DND-41 (cell line): ENCODE results near the gene OST4.

Experiments
- ATAC-seq: fragments of 200-7000 bp; cut with Tn5 transposase; 3 replicates; pipeline ENCODE4 v1.9.1; 2021; ENCODE audit warnings: low read depth; ENCODE audit not compliant: insufficient read depth
- DNase-seq: peaks from one replicate; pipeline ENCODE4 v3.0.0-alpha.2; 2020
- H2AFZ ChIP-seq: 2 replicates; pipeline ENCODE4 v1.6.0; 2012; ENCODE audit warnings: low read depth, low read length
- H3K27ac ChIP-seq: 2 replicates; pipeline ENCODE4 v1.5.1; 2012; ENCODE audit warnings: low read length, inconsistent platforms
- H3K27me3 ChIP-seq: fragments of 200-600 bp; sonication (generic); 2 replicates; pipeline ENCODE4 v1.6.0; 2012; ENCODE audit warnings: low read length, mild to moderate bottlenecking, inconsistent platforms; ENCODE audit not compliant: insufficient read depth, poor library complexity
- H3K36me3 ChIP-seq: 2 replicates; pipeline ENCODE4 v1.5.1; 2012; ENCODE audit warnings: low read length, inconsistent platforms; ENCODE audit not compliant: insufficient read depth
- H3K4me1 ChIP-seq: 2 replicates; pipeline ENCODE4 v1.5.1; 2012; ENCODE audit warnings: mild to moderate bottlenecking, low read length; ENCODE audit not compliant: insufficient read depth
- H3K4me2 ChIP-seq: 2 replicates; pipeline ENCODE4 v1.6.0; 2012; ENCODE audit warnings: mild to moderate bottlenecking, moderate library complexity, low read length, inconsistent platforms; ENCODE audit not compliant: insufficient read depth
- H3K4me3 ChIP-seq, 2 experiments: fragments of 200-600 bp in 1 of 2; shearing (Covaris generic) in 1 of 2; 2 replicates each; pipeline ENCODE4 v1.5.1; 2012 to 2016; ENCODE audit warnings: inconsistent platforms in 2 of 2, low read length in 2 of 2, mild to moderate bottlenecking in 2 of 2, low read depth in 1 of 2, moderate library complexity in 1 of 2
- H3K79me2 ChIP-seq: 2 replicates; pipeline ENCODE4 v1.6.0; 2012; ENCODE audit warnings: low read length, inconsistent platforms; ENCODE audit not compliant: insufficient read depth
- H3K9ac ChIP-seq: 2 replicates; pipeline ENCODE4 v1.6.0; 2012; ENCODE audit warnings: low read depth, mild to moderate bottlenecking, inconsistent platforms, low read length, moderate library complexity
- H3K9me3 ChIP-seq: 2 replicates; pipeline ENCODE4 v1.5.1; 2012; ENCODE audit warnings: low read length, moderate library complexity, mild to moderate bottlenecking, inconsistent platforms; ENCODE audit not compliant: insufficient read depth, severe bottlenecking
- H4K20me1 ChIP-seq: 2 replicates; pipeline ENCODE4 v1.6.0; 2012; ENCODE audit warnings: low read length; ENCODE audit not compliant: insufficient read depth
- EZH2 ChIP-seq: IDR thresholded peaks from 3 replicates; pipeline ENCODE4 v1.6.1; 2012; ENCODE audit warnings: borderline replicate concordance, low read depth, mild to moderate bottlenecking, moderate library complexity, low read length, inconsistent platforms; ENCODE audit not compliant: severe bottlenecking
- TF ChIP-seq, protein P1 (sequence below): IDR thresholded peaks from 2 replicates; pipeline ENCODE4 v1.5.1; 2012; ENCODE audit warnings: borderline replicate concordance, low read length, moderate library complexity, mild to moderate bottlenecking; ENCODE audit not compliant: poor library complexity, severe bottlenecking; ENCODE audit errors: extremely low read depth

OST4 gene

DNA sequence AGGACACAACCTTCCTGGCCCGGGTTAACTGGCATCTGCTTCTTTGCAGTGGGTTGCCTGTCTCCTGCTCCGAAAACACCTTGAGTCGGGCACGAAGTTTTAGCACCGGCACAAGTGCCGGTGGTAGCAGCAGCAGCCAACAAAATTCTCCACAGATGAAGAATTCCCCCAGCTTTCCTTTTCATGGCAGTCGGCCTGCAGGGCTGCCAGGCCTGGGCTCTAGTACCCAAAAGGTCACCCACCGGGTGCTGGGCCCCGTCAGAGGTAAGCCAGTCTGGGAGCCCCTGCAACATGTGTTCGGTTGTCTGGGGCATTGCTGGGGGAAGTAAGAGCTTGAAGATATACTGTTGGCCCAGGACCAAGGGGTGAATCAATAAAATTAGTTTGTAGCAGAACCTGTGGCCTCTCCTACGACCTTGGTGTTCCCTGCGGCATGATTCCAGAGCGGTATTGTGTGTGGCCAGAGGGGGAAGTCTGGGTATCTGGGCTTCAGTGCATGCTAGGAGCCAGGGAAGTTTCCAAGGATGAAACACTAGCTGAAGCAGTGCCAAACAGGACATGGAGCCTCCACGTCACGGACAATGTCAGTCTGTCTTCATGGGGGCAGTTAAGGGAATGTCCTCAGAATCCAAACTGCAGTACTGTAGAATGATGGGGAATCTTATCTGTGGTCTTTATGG lies 12.2 kb downstream of the OST4 start:
- Histone ChIP-seq H4K20me1 (0 out of 2 replicates have a peak, but pooled peaks cover 3% of the 10 kb centered on the region), H3K27me3 (no peaks in the 10 kb centered on the region), H3K4me1 (no peaks in the 10 kb centered on the region), H3K9me3 (no peaks in the 10 kb centered on the region), H3K36me3 (peaks cover 66% of the 10 kb centered on the region), H3K79me2 (no peaks in the 10 kb centered on the region), H3K4me2 (no peak overlapping the region), H3K9ac (no peak overlapping the region), H3K27ac (no peak overlapping the region), H3K4me3 (no peak overlapping the region), H2AFZ (no peak overlapping the region)
- ATAC-seq: no peak
- TF ChIP-seq EZH2: no peak
- TF ChIP-seq, protein P1, sequence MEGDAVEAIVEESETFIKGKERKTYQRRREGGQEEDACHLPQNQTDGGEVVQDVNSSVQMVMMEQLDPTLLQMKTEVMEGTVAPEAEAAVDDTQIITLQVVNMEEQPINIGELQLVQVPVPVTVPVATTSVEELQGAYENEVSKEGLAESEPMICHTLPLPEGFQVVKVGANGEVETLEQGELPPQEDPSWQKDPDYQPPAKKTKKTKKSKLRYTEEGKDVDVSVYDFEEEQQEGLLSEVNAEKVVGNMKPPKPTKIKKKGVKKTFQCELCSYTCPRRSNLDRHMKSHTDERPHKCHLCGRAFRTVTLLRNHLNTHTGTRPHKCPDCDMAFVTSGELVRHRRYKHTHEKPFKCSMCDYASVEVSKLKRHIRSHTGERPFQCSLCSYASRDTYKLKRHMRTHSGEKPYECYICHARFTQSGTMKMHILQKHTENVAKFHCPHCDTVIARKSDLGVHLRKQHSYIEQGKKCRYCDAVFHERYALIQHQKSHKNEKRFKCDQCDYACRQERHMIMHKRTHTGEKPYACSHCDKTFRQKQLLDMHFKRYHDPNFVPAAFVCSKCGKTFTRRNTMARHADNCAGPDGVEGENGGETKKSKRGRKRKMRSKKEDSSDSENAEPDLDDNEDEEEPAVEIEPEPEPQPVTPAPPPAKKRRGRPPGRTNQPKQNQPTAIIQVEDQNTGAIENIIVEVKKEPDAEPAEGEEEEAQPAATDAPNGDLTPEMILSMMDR: no peak
- no peak for DNase-seq

DNA sequence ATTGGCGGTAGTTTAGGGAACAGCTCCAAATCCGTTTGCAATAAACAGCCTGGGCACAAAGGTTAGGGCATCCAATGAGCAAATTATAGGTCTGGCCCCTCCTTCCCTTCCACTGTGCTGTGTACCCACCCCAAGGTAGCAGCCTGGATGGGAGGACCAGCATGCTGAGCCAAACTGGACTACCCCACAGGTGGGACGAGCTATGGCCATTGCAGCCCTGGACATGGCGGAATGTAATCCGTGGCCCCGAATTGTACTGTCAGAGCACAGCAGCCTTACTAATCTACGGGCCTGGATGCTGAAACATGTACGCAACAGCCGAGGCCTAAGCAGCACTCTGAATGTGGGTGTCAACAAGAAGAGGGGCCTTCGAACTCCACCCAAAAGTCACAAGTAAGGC lies 13.2 kb downstream of the OST4 start:
- TF ChIP-seq EZH2: no peak
- TF ChIP-seq, protein P1: no peak
- Histone ChIP-seq H3K36me3 (peaks cover 77% of the 10 kb centered on the region), H3K9ac (no peak overlapping the region), H3K4me1 (peaks cover under 1% of the 10 kb centered on the region; the same call in 1 of the 2 replicates), H2AFZ (no peak overlapping the region), H3K27me3 (no peaks in the 10 kb centered on the region), H4K20me1 (0 out of 2 replicates have a peak, but pooled peaks cover 3% of the 10 kb centered on the region), H3K79me2 (no peaks in the 10 kb centered on the region), H3K4me3 (no peak overlapping the region), H3K4me2 (no peak overlapping the region), H3K27ac (no peak overlapping the region), H3K9me3 (no peaks in the 10 kb centered on the region)
- ATAC-seq: no peak
- no peak for DNase-seq

DNA sequence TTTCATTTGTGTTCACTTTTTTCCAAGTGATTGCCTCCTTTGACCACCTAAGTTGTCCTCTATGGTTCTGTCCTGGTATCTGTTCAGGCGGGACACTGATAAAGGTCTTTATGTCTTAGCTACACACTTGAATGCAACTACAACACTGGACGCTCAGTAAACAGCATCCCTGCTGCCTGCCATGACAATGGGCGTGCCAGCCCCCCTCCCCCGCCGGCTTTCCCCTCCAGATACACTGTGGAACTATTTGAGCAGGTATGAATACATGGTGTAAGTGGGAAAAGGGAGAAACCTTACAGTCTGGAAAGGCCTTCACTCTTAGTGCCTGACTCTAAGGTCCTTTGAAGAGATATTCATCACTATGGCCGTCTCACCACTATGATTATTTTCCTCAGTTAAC lies 14.3 kb downstream of the OST4 start:
- Histone ChIP-seq H3K4me3 (no peak overlapping the region), H3K4me1 (peaks cover 11% of the 10 kb centered on the region), H3K4me2 (no peak overlapping the region), H3K9ac (no peak overlapping the region), H3K9me3 (no peaks in the 10 kb centered on the region), H3K36me3 (peaks cover 78% of the 10 kb centered on the region), H2AFZ (no peak overlapping the region), H3K79me2 (peaks cover 8% of the 10 kb centered on the region), H4K20me1 (0 out of 2 replicates have a peak, but pooled peaks cover 3% of the 10 kb centered on the region), H3K27me3 (no peaks in the 10 kb centered on the region), H3K27ac (no peak overlapping the region)
- DNase-seq: no peak
- no peak for TF ChIP-seq EZH2
- TF ChIP-seq, protein P1: no peak
- ATAC-seq: no peak
